ENCODE measurements around the gene CDK9.
"Not testable (repeated sequence)": the region's sequence is repeated elsewhere in the genome, so short reads cannot be mapped to it uniquely, and the experiment has no call there.

Gene CDK9

DNA sequence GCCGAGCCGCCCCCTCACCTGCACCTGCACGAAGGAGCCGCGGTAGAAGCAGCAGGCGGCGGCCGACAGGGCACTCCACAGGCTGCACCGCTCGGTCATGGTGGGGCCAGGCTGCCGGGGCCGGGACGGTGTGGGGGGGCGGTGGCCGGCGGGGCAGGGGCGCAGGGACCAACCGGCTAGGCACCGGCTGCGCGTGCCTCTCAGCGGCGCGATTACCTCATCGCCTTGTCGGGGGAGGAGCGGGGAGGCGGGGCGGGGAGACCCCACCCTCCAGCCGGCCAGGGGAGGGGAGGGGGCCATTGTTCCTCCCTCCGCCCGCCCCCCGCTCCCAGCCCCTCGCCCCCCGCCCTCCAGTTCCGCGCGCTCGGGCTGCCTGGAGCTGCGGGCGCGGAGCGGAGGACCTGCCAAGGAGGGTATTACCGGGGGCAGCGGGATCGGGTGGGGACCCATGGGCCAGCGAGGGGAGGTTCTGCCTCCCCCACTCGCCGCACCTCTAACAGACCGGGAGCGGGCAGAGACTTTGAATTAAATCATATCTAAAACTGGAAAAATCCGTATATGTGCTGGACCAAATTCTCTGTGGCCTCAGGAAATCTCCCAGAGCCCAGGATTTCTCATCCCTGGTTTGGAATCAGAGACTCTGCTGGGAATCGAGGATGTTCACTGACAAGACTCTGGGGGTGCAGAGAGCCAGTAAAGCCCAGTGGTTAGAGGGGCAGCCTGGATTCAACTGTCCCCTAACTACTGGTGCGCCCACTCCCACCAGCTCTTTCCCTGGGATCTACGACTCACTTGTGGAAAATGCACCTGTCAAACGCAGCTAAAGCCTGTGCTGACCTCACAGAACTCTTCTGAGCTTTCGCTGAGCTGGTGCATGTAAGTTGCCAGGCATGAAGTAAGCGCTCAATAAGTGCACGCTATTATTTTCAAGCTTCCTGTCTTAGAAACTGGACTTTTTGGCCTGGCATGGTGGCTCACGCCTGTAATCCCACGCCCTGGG, 30.5 kb upstream of the CDK9 start:
- Mint-ChIP-seq H3K27me3 (no peaks in the 10 kb centered on the region), H3K4me3 (no peak overlapping the region), H3K27ac (peak overlapping the region in 1 of 2 donors; percentile 54), H3K4me1 (peaks cover 17% of the 10 kb centered on the region), H3K9me3 (no peaks in the 10 kb centered on the region)
- ATAC-seq (peak; percentile 63), DNase-seq (no peak)

DNA sequence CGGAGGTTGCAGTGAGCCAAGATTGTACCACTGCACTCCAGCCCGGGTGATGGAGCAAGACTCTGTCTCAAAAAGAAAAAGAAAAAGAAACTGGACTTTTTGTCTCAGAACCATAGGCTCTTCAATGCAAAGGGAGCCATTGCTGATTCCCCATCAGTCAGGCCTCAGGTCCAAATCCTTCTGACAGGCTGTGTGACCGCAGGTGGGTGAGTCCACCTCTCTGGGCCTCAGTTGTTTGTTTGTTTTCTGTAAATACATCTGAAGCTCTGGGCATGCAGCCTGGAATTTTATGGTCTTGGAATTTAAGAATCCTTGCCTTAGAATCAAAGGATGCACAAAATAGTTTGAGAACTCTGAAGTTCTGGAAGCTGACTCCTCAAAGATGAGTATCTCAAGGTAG, 29.6 kb upstream of the CDK9 start:
- no peak overlapping the region for H3K27ac Mint-ChIP-seq
- no peak overlapping the region for H3K4me3 Mint-ChIP-seq
- no peak for ATAC-seq

DNA sequence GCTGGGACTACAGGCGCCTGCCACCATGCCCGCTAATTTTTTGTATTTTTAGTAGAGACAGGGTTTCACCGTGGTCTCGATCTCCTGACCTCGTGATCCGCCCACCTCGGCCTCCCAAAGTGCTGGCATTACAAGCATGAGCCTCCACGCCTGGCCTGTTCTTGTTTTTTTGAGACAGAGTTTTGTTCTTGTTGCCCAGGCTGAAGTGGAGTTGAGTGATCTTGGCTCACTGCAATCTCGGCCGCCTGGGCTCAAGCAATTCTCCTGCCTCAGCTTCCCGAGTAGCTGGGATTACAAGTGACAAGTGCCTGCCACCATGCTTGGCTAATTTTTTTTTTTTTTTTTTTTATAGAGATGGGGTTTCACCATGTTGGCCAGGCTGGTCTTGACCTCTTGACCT, 29.1 kb upstream of the CDK9 start:
- H3K27me3 Mint-ChIP-seq, DNase-seq, ATAC-seq, H3K4me3 Mint-ChIP-seq, H3K9me3 Mint-ChIP-seq: not testable (repeated sequence)
- Mint-ChIP-seq H3K27ac (peak overlapping the region; percentile 65 to 71), H3K4me1 (peaks cover 12% of the 10 kb centered on the region)

More for the DNA sequence above, 29.6 kb upstream of the CDK9 start:
- H3K9me3 Mint-ChIP-seq = no peaks in the 10 kb centered on the region
- DNase-seq = no peak
- H3K4me1 Mint-ChIP-seq = peaks cover 16% of the 10 kb centered on the region
- H3K27me3 Mint-ChIP-seq = no peaks in the 10 kb centered on the region

DNA sequence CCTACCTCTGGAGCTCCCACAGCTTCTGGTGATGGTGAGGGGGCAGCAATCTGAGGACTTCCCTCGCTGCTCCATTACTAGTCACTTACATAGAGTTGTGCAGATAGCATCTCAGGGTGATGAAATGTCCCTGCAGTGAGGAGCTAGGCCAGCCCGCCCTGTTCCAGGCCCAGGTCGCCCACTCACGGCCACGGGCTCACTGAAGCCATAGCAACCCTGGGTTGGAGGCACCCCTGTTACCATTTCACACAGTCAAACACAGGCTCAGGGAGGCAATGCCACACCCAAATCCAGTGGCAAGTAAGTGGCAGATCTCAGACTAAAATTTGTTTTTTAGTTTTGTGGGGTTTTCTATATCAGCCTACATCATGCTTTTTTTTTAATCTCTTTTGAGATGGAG, 27.0 kb upstream of the CDK9 start:
- no peaks in the 10 kb centered on the region for H3K27me3 Mint-ChIP-seq
- no peak for DNase-seq
- H3K27ac Mint-ChIP-seq = peak overlapping the region in 1 of 2 donors; percentile 75
- H3K4me1 Mint-ChIP-seq = peaks cover 23% of the 10 kb centered on the region
- no peak for ATAC-seq
- no peaks in the 10 kb centered on the region for H3K9me3 Mint-ChIP-seq
- no peak overlapping the region for H3K4me3 Mint-ChIP-seq

DNA sequence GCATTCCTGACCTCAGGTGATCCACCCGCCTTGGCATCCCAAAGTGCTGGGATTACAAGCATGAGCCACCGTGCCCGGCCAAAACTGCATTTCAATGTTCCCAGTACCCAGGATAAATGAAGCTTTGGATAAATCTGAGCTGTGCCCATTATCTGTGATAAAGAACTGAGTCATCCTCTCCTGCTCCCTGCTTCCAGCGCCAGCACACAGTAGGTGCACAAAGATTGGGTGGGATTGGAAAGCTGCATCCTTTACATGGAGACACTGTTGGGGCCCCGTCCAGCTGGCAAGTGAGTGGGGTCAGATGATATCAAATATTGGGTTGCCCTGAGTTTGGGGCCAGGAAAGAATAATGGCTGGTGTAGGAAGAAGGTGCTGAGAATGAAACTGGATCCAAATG, 24.8 kb upstream of the CDK9 start:
- ATAC-seq (no peak), DNase-seq (no peak)
- H3K27ac Mint-ChIP-seq = peak overlapping the region in 1 of 2 donors; percentile 48
- no peaks in the 10 kb centered on the region for H3K9me3 Mint-ChIP-seq
- no peak overlapping the region for H3K4me3 Mint-ChIP-seq
- H3K4me1 Mint-ChIP-seq = peaks cover 45% of the 10 kb centered on the region
- H3K27me3 Mint-ChIP-seq = no peaks in the 10 kb centered on the region

DNA sequence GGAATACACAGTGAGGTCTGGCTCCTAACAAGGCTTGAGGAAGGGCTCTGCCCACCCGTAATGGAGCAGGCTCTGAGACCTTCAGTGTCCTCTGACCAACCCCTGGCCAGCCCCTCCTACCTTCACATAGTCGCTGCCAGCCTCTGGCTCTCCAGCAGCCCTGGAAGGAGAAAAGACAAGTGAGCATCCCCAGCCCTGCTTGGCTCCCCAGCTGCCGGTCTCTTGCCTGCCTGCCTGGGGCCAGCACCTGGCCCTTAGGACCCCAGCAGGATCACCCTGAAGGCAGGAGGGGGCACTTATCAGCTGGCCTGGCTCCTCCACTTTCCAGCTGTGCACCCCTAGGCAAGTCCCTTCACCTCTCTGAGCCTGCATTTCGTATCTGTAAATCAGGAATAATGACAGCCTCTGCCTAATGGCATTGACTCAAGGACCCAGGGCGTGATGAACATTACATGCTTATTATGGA, 24.3 kb upstream of the CDK9 start:
- H3K27me3 Mint-ChIP-seq = no peaks in the 10 kb centered on the region
- H3K9me3 Mint-ChIP-seq = no peaks in the 10 kb centered on the region
- ATAC-seq (no peak), DNase-seq (no peak)
- H3K27ac Mint-ChIP-seq = no peak overlapping the region
- no peak overlapping the region for H3K4me3 Mint-ChIP-seq
- peaks cover 50% of the 10 kb centered on the region for H3K4me1 Mint-ChIP-seq

DNA sequence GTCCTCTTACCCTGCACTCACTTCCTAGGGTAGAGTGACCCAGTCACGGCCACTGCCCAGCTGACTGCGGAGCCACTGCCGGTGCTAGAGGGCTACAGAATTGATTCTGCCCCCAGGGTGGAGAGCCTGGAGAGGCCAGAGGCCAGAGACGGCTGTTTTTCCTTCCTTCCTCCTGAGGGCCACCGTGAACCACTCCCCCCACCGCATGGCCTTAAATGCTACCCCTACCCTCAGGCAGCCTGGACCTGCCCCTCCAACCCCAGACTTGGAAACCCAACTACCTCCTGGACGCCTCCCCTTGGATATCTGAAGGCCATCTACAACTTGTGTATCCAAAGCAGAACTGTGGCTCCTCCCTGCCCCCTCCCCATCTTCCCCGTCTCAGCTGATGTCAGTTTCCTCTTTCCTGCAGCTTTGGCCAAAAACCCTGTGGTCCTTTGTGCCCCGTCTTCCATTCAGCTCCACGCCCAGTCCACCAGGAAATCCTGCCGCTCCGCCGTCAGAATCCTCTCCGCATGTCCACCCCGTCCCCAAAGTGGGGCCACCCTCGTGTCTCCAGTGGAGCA, 23.6 kb upstream of the CDK9 start:
- H3K9me3 Mint-ChIP-seq = no peaks in the 10 kb centered on the region
- no peaks in the 10 kb centered on the region for H3K27me3 Mint-ChIP-seq
- no peak overlapping the region for H3K4me3 Mint-ChIP-seq
- DNase-seq (no peak), ATAC-seq (peak; percentile 22)
- H3K4me1 Mint-ChIP-seq = peaks cover 56% of the 10 kb centered on the region
- no peak overlapping the region for H3K27ac Mint-ChIP-seq

DNA sequence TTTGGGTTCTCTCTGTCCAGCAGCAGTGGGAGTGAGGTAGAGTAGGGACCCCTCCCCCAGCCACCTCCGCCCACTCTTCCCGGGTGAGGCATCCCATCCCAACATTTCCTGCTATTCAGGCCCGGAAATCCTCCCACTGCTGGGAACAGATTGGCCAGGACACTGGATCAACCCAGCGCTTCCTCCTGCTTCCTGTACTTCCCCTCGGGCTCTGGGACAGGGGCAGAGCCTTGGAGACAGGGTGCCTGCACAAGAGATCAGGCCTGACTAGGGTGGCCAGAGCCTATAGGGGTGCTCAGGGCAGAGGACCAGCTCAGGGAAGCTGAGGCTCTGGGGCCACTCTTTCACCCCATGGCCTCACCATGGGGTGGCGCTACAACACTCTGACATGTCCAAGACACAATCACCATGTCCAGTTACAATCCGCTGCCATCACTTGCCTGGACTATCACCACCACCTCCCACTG, 21.9 kb upstream of the CDK9 start:
- ATAC-seq (peak; percentile 55), DNase-seq (no peak)
- no peaks in the 10 kb centered on the region for H3K27me3 Mint-ChIP-seq
- H3K9me3 Mint-ChIP-seq = no peaks in the 10 kb centered on the region
- H3K27ac Mint-ChIP-seq = peak overlapping the region in 1 of 2 donors; percentile 24
- peaks cover 68% of the 10 kb centered on the region for H3K4me1 Mint-ChIP-seq
- H3K4me3 Mint-ChIP-seq = no peak overlapping the region

DNA sequence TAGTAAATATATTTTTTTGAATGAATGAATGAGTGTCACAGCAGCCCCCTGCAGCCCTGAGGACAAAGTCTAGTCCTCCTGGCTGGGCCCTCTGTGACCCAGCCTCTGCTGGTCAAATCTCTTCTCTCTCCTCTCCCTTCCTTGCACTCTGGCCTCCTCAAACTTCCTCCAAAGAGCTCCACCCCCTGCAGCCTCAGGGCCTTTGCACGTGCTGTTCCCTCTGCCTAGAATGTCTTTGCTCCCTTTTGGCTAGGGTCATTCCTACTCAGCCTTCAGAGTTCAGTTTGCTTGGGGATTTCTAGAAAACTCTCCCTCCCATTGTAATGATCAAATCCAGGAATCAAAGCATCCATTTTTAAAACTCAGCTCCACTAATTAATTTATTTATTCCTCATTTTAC, 20.4 kb upstream of the CDK9 start:
- Mint-ChIP-seq H3K27me3 (no peaks in the 10 kb centered on the region), H3K4me3 (no peak overlapping the region), H3K9me3 (no peaks in the 10 kb centered on the region), H3K4me1 (peaks cover 81% of the 10 kb centered on the region), H3K27ac (peak overlapping the region; percentile 19 to 65)
- ATAC-seq (no peak), DNase-seq (no peak)

DNA sequence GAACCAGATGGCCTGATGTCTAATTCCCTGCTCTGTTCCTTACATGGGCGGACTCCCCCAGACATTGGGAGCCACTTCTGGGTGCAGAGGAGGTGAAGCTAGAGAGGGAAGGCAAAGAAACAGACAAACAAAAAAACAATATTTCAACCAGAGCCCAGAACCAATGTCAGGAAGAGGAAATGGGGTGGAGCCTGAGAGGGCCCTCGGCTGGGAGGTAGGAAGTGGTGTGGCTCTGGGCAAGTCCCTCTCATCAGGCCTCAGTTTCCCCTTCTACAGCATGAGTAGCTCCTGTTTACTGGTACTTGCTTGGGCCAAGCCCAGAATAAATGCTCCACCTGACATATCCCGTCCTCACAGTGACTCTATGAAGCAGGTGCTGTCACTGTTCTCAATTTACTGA, 18.4 kb upstream of the CDK9 start:
- Mint-ChIP-seq H3K9me3 (no peaks in the 10 kb centered on the region), H3K4me3 (peak overlapping the region; percentile 79 to 85), H3K27me3 (no peaks in the 10 kb centered on the region), H3K27ac (peak overlapping the region; percentile 94 to 95), H3K4me1 (peaks cover 98% of the 10 kb centered on the region)
- ATAC-seq = no peak
- DNase-seq = no peak

DNA sequence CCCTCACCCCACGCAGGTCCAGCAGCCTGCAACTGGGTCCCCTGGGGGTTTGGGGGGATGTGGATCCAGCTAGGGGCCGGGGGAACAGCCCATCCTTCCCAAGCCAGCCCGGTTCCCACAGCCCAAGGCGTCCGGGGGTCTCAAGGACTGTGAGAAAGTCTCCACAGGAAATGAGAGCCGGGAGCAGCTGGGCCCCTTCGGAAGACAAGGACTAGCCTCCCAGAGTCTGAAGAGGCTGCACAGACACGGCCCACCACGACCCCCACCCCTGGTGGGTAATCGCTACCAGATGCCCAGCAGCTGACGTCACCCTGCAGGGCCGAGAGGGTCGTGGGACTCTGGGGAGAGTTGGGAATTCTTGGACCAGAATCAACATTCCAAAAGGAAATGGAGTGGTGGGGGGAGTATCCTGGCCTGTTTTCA, 17.9 kb upstream of the CDK9 start:
- H3K27me3 Mint-ChIP-seq = no peaks in the 10 kb centered on the region
- peaks cover 96% of the 10 kb centered on the region for H3K4me1 Mint-ChIP-seq
- ATAC-seq = no peak
- H3K9me3 Mint-ChIP-seq = no peaks in the 10 kb centered on the region
- no peak for DNase-seq
- peak overlapping the region in 1 of 2 donors; percentile 86 for H3K27ac Mint-ChIP-seq
- peak overlapping the region; percentile 79 to 85 for H3K4me3 Mint-ChIP-seq

DNA sequence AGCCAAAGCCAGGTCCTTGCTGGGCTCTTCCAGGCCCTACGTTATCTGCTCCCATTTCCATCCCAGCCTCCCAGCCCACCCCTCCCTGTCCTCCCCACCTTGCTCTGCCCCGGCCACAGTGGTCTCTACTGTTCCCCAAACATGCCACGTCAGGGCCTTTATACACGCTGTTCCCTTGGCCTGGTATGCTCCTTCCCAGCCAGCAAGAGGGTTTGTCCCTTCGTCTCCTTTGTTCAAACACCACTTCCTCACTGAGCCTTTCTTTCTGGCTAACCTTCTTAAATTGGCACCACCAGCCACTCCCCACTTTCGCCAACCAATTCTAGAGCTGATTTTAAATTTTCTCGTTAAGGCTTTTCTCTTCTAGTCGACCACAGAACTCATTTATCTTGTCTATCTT, 17.1 kb upstream of the CDK9 start:
- H3K27me3 Mint-ChIP-seq = no peaks in the 10 kb centered on the region
- peak overlapping the region; percentile 69 to 85 for H3K4me3 Mint-ChIP-seq
- DNase-seq (no peak), ATAC-seq (no peak)
- peak overlapping the region; percentile 86 to 91 for H3K27ac Mint-ChIP-seq
- peaks cover 98% of the 10 kb centered on the region for H3K4me1 Mint-ChIP-seq
- no peaks in the 10 kb centered on the region for H3K9me3 Mint-ChIP-seq

DNA sequence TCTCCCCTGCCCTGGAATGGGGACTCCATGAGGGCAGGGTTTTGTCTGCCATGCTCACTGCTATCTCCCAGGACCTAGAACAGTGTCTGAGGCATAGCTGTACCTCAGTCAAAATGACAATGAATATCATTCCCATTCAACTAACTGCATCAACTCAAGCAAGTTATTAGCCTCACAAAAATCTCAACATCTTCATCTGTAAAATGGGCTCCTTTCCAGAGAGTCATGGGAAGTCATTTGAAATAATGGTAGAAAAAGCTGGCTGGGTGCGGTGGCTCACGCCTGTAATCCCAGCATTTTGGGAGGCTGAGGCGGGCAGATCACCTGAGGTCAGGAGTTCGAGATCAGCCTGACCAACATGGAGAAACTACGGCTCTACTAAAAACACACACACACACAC, 16.7 kb upstream of the CDK9 start:
- Mint-ChIP-seq H3K27me3 (no peaks in the 10 kb centered on the region), H3K4me1 (peaks cover 98% of the 10 kb centered on the region), H3K4me3 (peak overlapping the region; percentile 69 to 85), H3K9me3 (no peaks in the 10 kb centered on the region), H3K27ac (peak overlapping the region; percentile 56 to 91)
- ATAC-seq = no peak
- DNase-seq = no peak

DNA sequence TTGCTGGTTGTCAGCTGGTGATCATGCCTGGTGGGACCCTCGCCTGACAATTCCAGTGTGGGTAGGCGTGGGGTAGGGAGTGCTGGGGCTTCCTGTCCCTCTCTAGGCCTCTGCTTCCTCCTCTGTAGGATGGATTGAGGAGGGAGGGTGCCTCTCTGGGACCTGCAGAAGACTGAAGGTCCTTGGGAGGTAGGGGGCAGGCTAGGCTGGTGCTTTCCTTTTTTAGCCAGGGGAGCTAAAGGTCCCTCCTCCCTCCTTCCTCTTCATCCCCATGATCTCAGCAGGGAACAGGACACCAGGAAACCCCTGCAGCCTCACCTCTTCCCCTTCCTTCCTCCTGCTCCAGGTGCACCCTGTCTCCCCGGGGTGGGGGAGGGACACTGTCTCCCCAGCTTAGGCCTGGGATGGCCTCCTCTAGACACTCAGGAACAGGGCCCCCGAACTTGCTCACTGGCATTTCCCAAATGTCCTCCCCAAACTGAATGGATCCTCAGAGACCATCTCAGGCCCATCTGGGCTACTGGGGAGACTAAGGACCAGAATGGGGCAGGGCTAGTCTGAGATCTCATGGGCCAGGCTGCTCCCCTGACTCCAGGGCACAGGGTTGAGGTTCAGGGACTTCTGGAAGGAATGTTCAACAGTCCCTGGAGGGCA, 15.8 kb upstream of the CDK9 start:
- DNase-seq (no peak), ATAC-seq (no peak)
- Mint-ChIP-seq H3K27me3 (no peaks in the 10 kb centered on the region), H3K4me3 (peak overlapping the region; percentile 95), H3K9me3 (no peaks in the 10 kb centered on the region), H3K27ac (no peak overlapping the region), H3K4me1 (peaks cover 96% of the 10 kb centered on the region)

DNA sequence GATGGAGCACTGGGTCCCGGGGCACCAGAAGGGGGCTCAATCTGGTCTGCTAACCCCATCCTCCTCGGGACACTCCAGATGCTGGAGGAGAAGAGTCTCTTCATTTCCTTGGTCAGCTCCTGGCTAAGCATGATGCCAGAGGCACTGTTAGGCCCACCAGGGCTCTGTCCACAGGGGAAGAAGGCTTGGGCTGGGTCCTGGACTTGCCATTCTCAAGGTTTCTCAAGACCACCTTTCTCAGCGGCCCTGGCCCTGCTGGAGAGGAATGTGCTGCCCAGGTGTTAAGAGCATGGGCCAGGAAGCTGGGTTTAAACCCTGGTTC, 15.3 kb upstream of the CDK9 start:
- peaks cover 91% of the 10 kb centered on the region for H3K4me1 Mint-ChIP-seq
- no peaks in the 10 kb centered on the region for H3K9me3 Mint-ChIP-seq
- ATAC-seq (no peak), DNase-seq (no peak)
- H3K4me3 Mint-ChIP-seq = peak overlapping the region; percentile 95
- peak overlapping the region; percentile 88 to 92 for H3K27ac Mint-ChIP-seq
- no peaks in the 10 kb centered on the region for H3K27me3 Mint-ChIP-seq

Measured in stimulated activated naive CD8-positive, alpha-beta T cell treated with anti-CD3 and anti-CD28 coated beads, Interleukin-15, amount 100 ng/mL, for 72 hours (primary cell).